Left kidney (tissue), 2 donors: ENCODE measurements around the gene SPPL2A. TPM values are rescaled to one million over a fixed set of nuclear protein-coding genes. Genes with fewer than 3 reads are reported as not detected.
A peak's percentile ranks its signal among the peaks of the same experiment; 100 is the strongest.
"Not testable (repeated sequence)": the region's sequence is repeated elsewhere in the genome, so short reads cannot be mapped to it uniquely, and the experiment has no call there.

Source experiments
- DNase-seq: peaks from one replicate; pipeline ENCODE4 v3.0.0-alpha.2; 2013
- polyA plus RNA-seq: library from polyadenylated mRNA; unstranded; fragments of 120-200 nt; gene quantifications from one replicate; pipeline ENCODE4 v1.2.1, GENCODE V29; 2013; ENCODE audit not compliant: insufficient read length

SPPL2A gene
- polyA plus RNA-seq, 1 donor: 120 TPM

GRCh38 chr15:50774450-50774849, 8.9 kb upstream of the SPPL2A start:
- DNase-seq: no peak

- no peak for DNase-seq
Observed at GRCh38 chr15:50773389-50773788, 7.9 kb upstream of the SPPL2A start.

GRCh38 chr15:50767332-50767861, 1.9 kb upstream of the SPPL2A start:
- DNase-seq: no peak

- DNase-seq: peak; percentile 55
Observed at GRCh38 chr15:50764461-50765194, 878 bp downstream of the SPPL2A start.

- DNase-seq: no peak
Observed at GRCh38 chr15:50758712-50759205, 6.7 kb downstream of the SPPL2A start.

- DNase-seq: no peak
Observed at GRCh38 chr15:50753463-50753862, 12.0 kb downstream of the SPPL2A start.

GRCh38 chr15:50751394-50751793, 14.1 kb downstream of the SPPL2A start:
- no peak for DNase-seq

- DNase-seq: no peak
Observed at GRCh38 chr15:50750227-50750705, 15.2 kb downstream of the SPPL2A start.

GRCh38 chr15:50747523-50747922, 18.0 kb downstream of the SPPL2A start:
- DNase-seq: no peak

GRCh38 chr15:50744601-50745000, 20.9 kb downstream of the SPPL2A start:
- DNase-seq: no peak

- no peak for DNase-seq
Observed at GRCh38 chr15:50740955-50741354, 24.6 kb downstream of the SPPL2A start.

GRCh38 chr15:50736823-50737222, 28.7 kb downstream of the SPPL2A start:
- no peak for DNase-seq

- DNase-seq: no peak
Observed at GRCh38 chr15:50735156-50735555, 30.4 kb downstream of the SPPL2A start.

- DNase-seq: no peak
Observed at GRCh38 chr15:50726315-50726714, 39.2 kb downstream of the SPPL2A start.

- no peak for DNase-seq
Observed at GRCh38 chr15:50718700-50719125, 46.8 kb downstream of the SPPL2A start.

- DNase-seq: no peak
Observed at GRCh38 chr15:50712018-50712417, 53.5 kb downstream of the SPPL2A start.

GRCh38 chr15:50710585-50710984, 54.9 kb downstream of the SPPL2A start:
- DNase-seq: no peak

GRCh38 chr15:50707878-50708427, 57.6 kb downstream of the SPPL2A start:
- DNase-seq: no peak

- DNase-seq: no peak
Observed at GRCh38 chr15:50702762-50703334, 62.7 kb downstream of the SPPL2A start.

- DNase-seq: no peak
Observed at GRCh38 chr15:50698101-50698500, 67.4 kb downstream of the SPPL2A start.

- no peak for DNase-seq
Observed at GRCh38 chr15:50697109-50697797, 68.3 kb downstream of the SPPL2A start.

GRCh38 chr15:50694634-50695165, 70.8 kb downstream of the SPPL2A start:
- DNase-seq: not testable (repeated sequence)
